Neural progenitor cell (in vitro differentiated cells): ENCODE data around the gene HMCES. TPM values are rescaled to one million over a fixed set of nuclear protein-coding genes. Genes with fewer than 3 reads are reported as not detected.
"Not testable (repeated sequence)": the region's sequence is repeated elsewhere in the genome, so short reads cannot be mapped to it uniquely, and the experiment has no call there.

Source experiments
- DNase-seq: peaks from one replicate; pipeline ENCODE4 v3.0.0-alpha.2; 2016; ENCODE audit warnings: low spot score
- H2AFZ ChIP-seq: fragments of 200-600 bp; sonication (generic); replicated peaks from 2 replicates; pipeline ENCODE4 v1.6.1; 2016; ENCODE audit warnings: antibody characterized with exemption
- H3F3A ChIP-seq: fragments of 200-600 bp; sonication (generic); 2 replicates; pipeline ENCODE4 v1.6.1; 2016; ENCODE audit warnings: antibody characterized with exemption, low read depth
- H3K27ac ChIP-seq: fragments of 200-600 bp; sonication (generic); 2 replicates; pipeline ENCODE4 v1.5.1; 2016; ENCODE audit warnings: mild to moderate bottlenecking
- H3K27me3 ChIP-seq: fragments of 200-600 bp; sonication (generic); 2 replicates; pipeline ENCODE4 v1.6.1; 2016; ENCODE audit warnings: mild to moderate bottlenecking, moderate library complexity
- H3K36me3 ChIP-seq: fragments of 200-600 bp; sonication (generic); 2 replicates; pipeline ENCODE4 v1.5.1; 2016
- H3K4me1 ChIP-seq: fragments of 200-600 bp; sonication (generic); 2 replicates; pipeline ENCODE4 v1.6.1; 2016; ENCODE audit warnings: mixed run types
- H3K4me2 ChIP-seq: fragments of 200-600 bp; sonication (generic); 2 replicates; pipeline ENCODE4 v1.6.1; 2016
- H3K4me3 ChIP-seq: fragments of 200-600 bp; sonication (generic); 2 replicates; pipeline ENCODE4 v1.5.1; 2016
- H3K79me2 ChIP-seq: fragments of 200-600 bp; sonication (generic); 2 replicates; pipeline ENCODE4 v1.6.1; 2016; ENCODE audit warnings: low read depth
- H3K9ac ChIP-seq: fragments of 200-600 bp; sonication (generic); 2 replicates; pipeline ENCODE4 v1.6.1; 2016
- H3K9me3 ChIP-seq: fragments of 200-600 bp; sonication (generic); 2 replicates; pipeline ENCODE4 v1.5.1; 2016; ENCODE audit warnings: low read depth
- H4K20me1 ChIP-seq: fragments of 200-600 bp; sonication (generic); 2 replicates; pipeline ENCODE4 v1.6.1; 2016; ENCODE audit warnings: low read depth
- H3K27ac Mint-ChIP-seq: 3 replicates; pipeline ENCODE4 v1.8.0; 2021; ENCODE audit warnings: mixed read lengths
- H3K27me3 Mint-ChIP-seq: 2 replicates; pipeline ENCODE4 v1.8.0; 2022; ENCODE audit warnings: low read depth, mild to moderate bottlenecking, inconsistent platforms, moderate library complexity, mixed read lengths; ENCODE audit not compliant: insufficient read depth
- H3K36me3 Mint-ChIP-seq: 3 replicates; pipeline ENCODE4 v1.8.0; 2021; ENCODE audit warnings: mixed read lengths
- H3K4me1 Mint-ChIP-seq: 3 replicates; pipeline ENCODE4 v1.8.0; 2021; ENCODE audit warnings: mixed read lengths
- H3K4me3 Mint-ChIP-seq: 3 replicates; pipeline ENCODE4 v1.8.0; 2021; ENCODE audit warnings: mild to moderate bottlenecking, moderate library complexity, mixed read lengths
- H3K9me3 Mint-ChIP-seq: 3 replicates; pipeline ENCODE4 v1.8.0; 2020; ENCODE audit warnings: mixed read lengths
- EZH2 ChIP-seq: fragments of 200-600 bp; sonication (generic); IDR thresholded peaks from 2 replicates; pipeline ENCODE4 v1.6.1; 2017; ENCODE audit warnings: antibody characterized with exemption, mild to moderate bottlenecking, moderate library complexity
- EZH2phosphoT487 ChIP-seq: fragments of 200-600 bp; sonication (generic); IDR thresholded peaks from 2 replicates; pipeline ENCODE4 v1.6.1; 2017; ENCODE audit warnings: antibody characterized with exemption
- total RNA-seq: library from RNA; depleted of rRNA; stranded (reverse); fragments of >200 nt; gene quantifications from 2 replicates; pipeline ENCODE4 v1.2.3, GENCODE V29; 2015; ENCODE audit warnings: low replicate concordance
- TF ChIP-seq, protein P1 (sequence below): fragments of 200-600 bp; sonication (generic); IDR thresholded peaks from 2 replicates; pipeline ENCODE4 v1.5.1; 2017; ENCODE audit warnings: antibody characterized with exemption, mild to moderate bottlenecking

HMCES gene
- total RNA-seq, 1 donor from 2014 or later = 25.1 TPM

DNA sequence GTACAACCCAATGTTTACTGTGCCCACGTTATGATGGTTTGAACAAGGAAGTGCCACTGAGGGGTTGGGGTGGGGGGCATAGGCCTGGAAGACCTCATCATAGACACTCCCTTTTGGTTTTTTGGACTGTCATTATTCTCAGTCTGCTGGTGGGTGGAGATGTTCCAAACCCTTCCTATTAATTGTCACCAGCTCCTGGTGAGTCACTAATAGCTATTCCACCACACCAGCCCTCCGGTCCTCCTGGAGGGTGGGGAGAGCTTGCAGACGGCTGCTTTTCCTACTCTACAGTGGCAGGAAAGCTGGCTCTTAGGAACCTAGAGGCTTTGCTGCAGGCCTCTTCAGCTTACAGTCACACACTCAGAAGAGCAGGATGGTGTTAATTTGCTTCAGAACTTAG lies 38.2 kb upstream of the HMCES start:
- TF ChIP-seq, protein P1, sequence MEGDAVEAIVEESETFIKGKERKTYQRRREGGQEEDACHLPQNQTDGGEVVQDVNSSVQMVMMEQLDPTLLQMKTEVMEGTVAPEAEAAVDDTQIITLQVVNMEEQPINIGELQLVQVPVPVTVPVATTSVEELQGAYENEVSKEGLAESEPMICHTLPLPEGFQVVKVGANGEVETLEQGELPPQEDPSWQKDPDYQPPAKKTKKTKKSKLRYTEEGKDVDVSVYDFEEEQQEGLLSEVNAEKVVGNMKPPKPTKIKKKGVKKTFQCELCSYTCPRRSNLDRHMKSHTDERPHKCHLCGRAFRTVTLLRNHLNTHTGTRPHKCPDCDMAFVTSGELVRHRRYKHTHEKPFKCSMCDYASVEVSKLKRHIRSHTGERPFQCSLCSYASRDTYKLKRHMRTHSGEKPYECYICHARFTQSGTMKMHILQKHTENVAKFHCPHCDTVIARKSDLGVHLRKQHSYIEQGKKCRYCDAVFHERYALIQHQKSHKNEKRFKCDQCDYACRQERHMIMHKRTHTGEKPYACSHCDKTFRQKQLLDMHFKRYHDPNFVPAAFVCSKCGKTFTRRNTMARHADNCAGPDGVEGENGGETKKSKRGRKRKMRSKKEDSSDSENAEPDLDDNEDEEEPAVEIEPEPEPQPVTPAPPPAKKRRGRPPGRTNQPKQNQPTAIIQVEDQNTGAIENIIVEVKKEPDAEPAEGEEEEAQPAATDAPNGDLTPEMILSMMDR = no peak
- no peak for TF ChIP-seq EZH2phosphoT487
- no peak for TF ChIP-seq EZH2

DNA sequence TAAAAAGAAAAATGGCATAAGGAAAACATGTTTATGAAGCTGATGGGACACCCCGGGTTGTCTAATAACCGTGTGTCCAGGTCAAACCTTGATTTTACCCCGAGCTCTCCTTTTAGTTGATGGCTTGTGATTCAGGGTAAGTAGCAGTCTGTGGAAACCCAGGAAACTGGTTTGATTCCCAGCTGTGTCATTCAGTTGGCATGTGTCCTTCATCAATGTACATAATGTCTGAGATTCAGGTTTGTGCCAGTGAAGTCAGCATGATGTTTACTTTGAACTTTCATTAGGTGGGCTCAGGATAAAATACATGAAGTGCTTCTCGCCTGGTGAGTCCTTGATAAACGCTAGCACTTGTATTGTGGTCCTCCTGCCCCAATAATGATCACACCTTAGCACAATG lies 33.5 kb upstream of the HMCES start:
- H3K9ac ChIP-seq = no peak overlapping the region

More for the DNA sequence above, 38.2 kb upstream of the HMCES start:
- H3K27me3 ChIP-seq = no peaks in the 10 kb centered on the region
- no peaks in the 10 kb centered on the region for H3K4me1 ChIP-seq
- Mint-ChIP-seq H3K36me3 (no peaks in the 10 kb centered on the region), H3K9me3 (no peaks in the 10 kb centered on the region), H3K4me3 (no peak overlapping the region), H3K27ac (no peak overlapping the region), H3K27me3 (peaks cover under 1% of the 10 kb centered on the region), H3K4me1 (peaks cover under 1% of the 10 kb centered on the region)
- H3K4me2 ChIP-seq = no peak overlapping the region
- no peak overlapping the region for H2AFZ ChIP-seq
- no peak overlapping the region for H3K9ac ChIP-seq
- DNase-seq = no peak
- H4K20me1 ChIP-seq = no peaks in the 10 kb centered on the region
- no peaks in the 10 kb centered on the region for H3K79me2 ChIP-seq
- H3K4me3 ChIP-seq = no peak overlapping the region
- H3K27ac ChIP-seq = no peak overlapping the region
- H3K36me3 ChIP-seq = no peaks in the 10 kb centered on the region
- no peaks in the 10 kb centered on the region for H3F3A ChIP-seq
- H3K9me3 ChIP-seq = no peaks in the 10 kb centered on the region

DNA sequence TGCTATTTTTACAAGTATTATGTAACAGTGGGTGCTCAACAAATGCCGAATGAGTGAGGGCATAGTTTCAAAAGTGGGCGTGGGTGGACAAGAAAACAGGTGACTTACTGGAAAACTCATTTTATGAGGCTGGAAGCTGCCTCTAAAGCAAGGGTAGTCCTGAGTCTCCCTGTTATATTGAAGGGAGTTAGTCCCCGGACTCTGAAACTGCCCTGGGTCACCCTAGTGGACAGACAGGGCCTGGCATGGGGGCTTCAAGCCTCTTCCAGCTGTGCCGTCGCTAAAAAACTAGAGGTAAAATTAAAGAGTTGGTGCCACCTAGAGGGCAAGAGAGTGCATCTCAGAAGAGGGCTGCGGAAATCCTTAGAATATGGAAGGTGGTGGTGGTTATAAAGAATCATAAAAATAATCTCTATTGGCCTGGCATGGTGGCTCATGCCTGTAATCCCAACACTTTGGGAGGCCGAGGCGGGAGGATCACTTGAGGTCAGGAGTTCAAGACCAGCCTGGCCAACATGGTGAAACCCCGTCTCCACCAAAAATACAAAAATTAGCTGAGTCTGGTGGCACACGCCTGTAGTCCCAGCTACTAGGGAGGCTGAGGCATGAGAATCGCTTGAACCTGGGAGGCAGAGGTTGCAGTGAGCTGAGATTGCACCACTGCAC lies 32.9 kb upstream of the HMCES start:
- H2AFZ ChIP-seq, H3K9ac ChIP-seq: not testable (repeated sequence)

More for the DNA sequence above, 33.5 kb upstream of the HMCES start:
- Histone ChIP-seq H3K9me3 (no peaks in the 10 kb centered on the region), H3K36me3 (no peaks in the 10 kb centered on the region), H3K4me2 (no peak overlapping the region), H3K4me3 (no peak overlapping the region), H3F3A (no peaks in the 10 kb centered on the region), H2AFZ (no peak overlapping the region), H3K4me1 (peaks cover 2% of the 10 kb centered on the region), H3K79me2 (peaks cover 22% of the 10 kb centered on the region), H3K27ac (no peak overlapping the region), H3K27me3 (no peaks in the 10 kb centered on the region), H4K20me1 (peaks cover 3% of the 10 kb centered on the region)
- TF ChIP-seq EZH2phosphoT487 (no peak), EZH2 (no peak)
- TF ChIP-seq, protein P1 = no peak
- Mint-ChIP-seq H3K36me3 (no peaks in the 10 kb centered on the region), H3K9me3 (no peaks in the 10 kb centered on the region), H3K27ac (no peak overlapping the region), H3K27me3 (peaks cover 6% of the 10 kb centered on the region), H3K4me3 (no peak overlapping the region), H3K4me1 (peaks cover 7% of the 10 kb centered on the region)
- DNase-seq = no peak

More for the DNA sequence above, 32.9 kb upstream of the HMCES start:
- DNase-seq = peak; percentile 95
- not testable (repeated sequence) for H3K4me1 ChIP-seq, H3K36me3 ChIP-seq, H3K4me3 ChIP-seq, H3K27ac Mint-ChIP-seq, H3K27ac ChIP-seq, H3K36me3 Mint-ChIP-seq, H3K27me3 ChIP-seq, H4K20me1 ChIP-seq, H3K27me3 Mint-ChIP-seq, H3F3A ChIP-seq, H3K9me3 ChIP-seq, H3K4me2 ChIP-seq, H3K9me3 Mint-ChIP-seq
- Mint-ChIP-seq H3K4me1 (peaks cover 13% of the 10 kb centered on the region), H3K4me3 (peak overlapping the region; percentile 43)
- TF ChIP-seq, protein P1 = peak; percentile 98
- H3K79me2 ChIP-seq = peaks cover 28% of the 10 kb centered on the region
